ENCODE results near the gene ZNF683. TPM values are rescaled to one million over a fixed set of nuclear protein-coding genes. Genes with fewer than 3 reads are reported as not detected.

The ZNF683 gene
- total and polyA plus RNA-seq, 2 of the 4 experiments (the other 2 are of a cell fraction): not detected

- Histone ChIP-seq H3K4me3 (ENCODE audit: insufficient read depth, low read depth, low read length) (no peak overlapping the region), H2BK120ac (ENCODE audit: low read depth, low read length) (no peak overlapping the region), H3K9ac (ENCODE audit: low read depth, low read length) (no peak overlapping the region), H3K9me3 (ENCODE audit: control insufficient read depth, insufficient read depth, low read length) (no peaks in the 10 kb centered on the region), H3K14ac (replicated peaks; ENCODE audit: low read depth, low read length) (no peak overlapping the region), H3K56ac (ENCODE audit: extremely low read depth, insufficient read depth, low read length) (no peak overlapping the region), H2AK9ac (replicated peaks; ENCODE audit: low read depth, low read length, poor library complexity) (no peak overlapping the region), H4K91ac (ENCODE audit: insufficient read depth, low read depth, low read length) (no peak overlapping the region), H2AK5ac (ENCODE audit: low read depth, low read length) (no peak overlapping the region), H2BK5ac (ENCODE audit: low read depth, low read length, poor library complexity, severe bottlenecking) (no peak overlapping the region), H3K4me1 (ENCODE audit: control insufficient read depth, insufficient read depth, low read length) (no peaks in the 10 kb centered on the region), H3K4ac (ENCODE audit: low read depth, low read length) (no peak overlapping the region), H3K79me1 (ENCODE audit: low read depth in 1 of 2, low read length in 2 of 2) (no peaks in the 10 kb centered on the region), H4K20me1 (ENCODE audit: insufficient read depth, low read length) (no peaks in the 10 kb centered on the region), H3K9me1 (ENCODE audit: insufficient read depth, low read length) (no peaks in the 10 kb centered on the region), H3K36me3 (ENCODE audit: control insufficient read depth, insufficient read depth, low read length) (no peaks in the 10 kb centered on the region), H2BK20ac (ENCODE audit: low read depth, low read length) (no peak overlapping the region), H2BK15ac (ENCODE audit: low read depth, low read length) (no peak overlapping the region), H2AFZ (replicated peaks; ENCODE audit: low read length, poor library complexity) (no peak overlapping the region), H3K27ac (ENCODE audit: insufficient read depth, low read length) (no peak overlapping the region), H3K23ac (ENCODE audit: low read depth, low read length) (no peak overlapping the region), H3K27me3 (ENCODE audit: control insufficient read depth, insufficient read depth, low read length) (peaks cover 54% of the 10 kb centered on the region), H4K8ac (ENCODE audit: low read depth in 2 of 2, low read length in 2 of 2) (no peak overlapping the region), H4K5ac (ENCODE audit: low read depth, low read length) (no peak overlapping the region), H3K18ac (ENCODE audit: low read depth, low read length) (no peak overlapping the region), H3K4me2 (ENCODE audit: low read depth, low read length) (no peak overlapping the region)
- no TSS peak for BruUV-seq (replicated peaks)
- no peak for DNase-seq
- ChIA-PET POLR2A (ENCODE audit: unreplicated experiment) (no interaction called here), CTCF (no interaction called here)
- 20% methylated on average over 1 of the region's 5 CpGs; no CpG with 5 or more reads in 1 of the 2 experiments for WGBS, 2 experiments (ENCODE audit: extremely low coverage in 2 of 2, insufficient read length in 1 of 2)
- intact Hi-C loops (cut with micrococcal nuclease) (no loop called here), dilution Hi-C loops (cut with HindIII; ENCODE audit: low sequenced_read_pairs, unreplicated experiment) (no loop called here), in situ Hi-C loops (cut with MboI; ENCODE audit: low sequenced_read_pairs) (no loop called here)
- no peak for ATAC-seq (ENCODE audit: low read depth)
- TF ChIP-seq NFE2L2 (IDR thresholded peaks at IDR 0.05; ENCODE audit: low read depth, low read length) (no peak), SMC3 (IDR thresholded peaks at IDR 0.05; ENCODE audit: low read depth, low read length) (no peak), MAFK (IDR thresholded peaks at IDR 0.05; ENCODE audit: low read depth, low read length) (no peak)
Observed at GRCh38 chr1:26418865-26419349, 46.4 kb upstream of the ZNF683 start.
